HEK293T (cell line): ENCODE data around the gene DSCAM.

ENCODE experiments used
- ELF4 ChIP-seq: fragments of 450-650 bp; IDR thresholded peaks from 2 replicates; pipeline ENCODE4 v1.6.1; 2017; ENCODE audit warnings: antibody characterized with exemption
- L3MBTL2 ChIP-seq: fragments of 450-650 bp; conservative IDR thresholded peaks from 2 replicates; pipeline ENCODE4 v1.6.1; 2016; ENCODE audit warnings: mild to moderate bottlenecking
- TF ChIP-seq, protein P1 (sequence below): fragments of 450-650 bp; IDR thresholded peaks from 2 replicates; pipeline ENCODE4 v1.6.1; 2016

- no peak for TF ChIP-seq L3MBTL2
- TF ChIP-seq, protein P1, sequence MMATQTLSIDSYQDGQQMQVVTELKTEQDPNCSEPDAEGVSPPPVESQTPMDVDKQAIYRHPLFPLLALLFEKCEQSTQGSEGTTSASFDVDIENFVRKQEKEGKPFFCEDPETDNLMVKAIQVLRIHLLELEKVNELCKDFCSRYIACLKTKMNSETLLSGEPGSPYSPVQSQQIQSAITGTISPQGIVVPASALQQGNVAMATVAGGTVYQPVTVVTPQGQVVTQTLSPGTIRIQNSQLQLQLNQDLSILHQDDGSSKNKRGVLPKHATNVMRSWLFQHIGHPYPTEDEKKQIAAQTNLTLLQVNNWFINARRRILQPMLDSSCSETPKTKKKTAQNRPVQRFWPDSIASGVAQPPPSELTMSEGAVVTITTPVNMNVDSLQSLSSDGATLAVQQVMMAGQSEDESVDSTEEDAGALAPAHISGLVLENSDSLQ: no peak
- no peak for TF ChIP-seq ELF4
Observed at GRCh38 chr21:40095477-40095876, 751.5 kb downstream of the DSCAM start.
